Endothelial cell of umbilical vein (primary cell): ENCODE results near the gene RMRP. TPM values are rescaled to one million over a fixed set of nuclear protein-coding genes. Genes with fewer than 3 reads are reported as not detected.

Experiments used
- BruUV-seq: library from RNA; stranded (reverse); fragments of 400-500 nt; replicated peaks from 2 replicates; lab custom pipeline; 2021; lab: Mats Ljungman, UMichigan
- CTCF ChIA-PET: fragments of 300-600, 350-600 bp; sonication (Branson Sonifier 250); formaldehyde crosslinking; loops from one replicate; lab custom pipeline; 2021; ENCODE audit warnings: antibody characterized with exemption, inconsistent platforms; lab: Charles Lee
- POLR2A ChIA-PET: fragments of 300-600, 350-600 bp; sonication (Branson Sonifier 250); formaldehyde crosslinking; loops from one replicate; lab custom pipeline; 2021; ENCODE audit warnings: antibody characterized with exemption, inconsistent platforms; lab: Charles Lee
- DNase-seq: peaks from one replicate; pipeline ENCODE4 v3.0.0-alpha.2; 2011; ENCODE audit warnings: low read depth, low spot score
- FAIRE-seq: peaks from 2 replicates; lab custom pipeline; 2011; peaks lifted over from hg19 to GRCh38; lab: Jason Lieb, UNC
- H2AFZ ChIP-seq: 2 replicates; pipeline ENCODE4 v1.6.0; 2012; ENCODE audit warnings: low read depth, low read length, control low read depth, inconsistent platforms
- H3K27ac ChIP-seq: 2 replicates; pipeline ENCODE4 v1.5.1; 2011; ENCODE audit warnings: low read depth, mild to moderate bottlenecking, control low read depth, low read length, moderate library complexity; ENCODE audit not compliant: insufficient read depth
- H3K27me3 ChIP-seq, 2 experiments: 2 replicates each; pipeline versions ENCODE4 v1.6.0 to v1.6.1; 2011; ENCODE audit warnings: low read length in 2 of 2, mixed read lengths in 1 of 2; ENCODE audit not compliant: control insufficient read depth in 2 of 2, insufficient read depth in 2 of 2
- H3K36me3 ChIP-seq, 2 experiments: 2 replicates in 1 of 2; 3 replicates in 1 of 2; pipeline ENCODE4 v1.5.1; 2011; ENCODE audit warnings: low read length in 2 of 2, mild to moderate bottlenecking in 1 of 2, moderate library complexity in 1 of 2; ENCODE audit not compliant: control insufficient read depth in 2 of 2, insufficient read depth in 2 of 2; ENCODE audit errors: extremely low read depth in 1 of 2
- H3K4me1 ChIP-seq: 3 replicates; pipeline ENCODE4 v1.5.1; 2011; ENCODE audit warnings: mild to moderate bottlenecking, low read length; ENCODE audit not compliant: control insufficient read depth, insufficient read depth; ENCODE audit errors: extremely low read depth
- H3K4me2 ChIP-seq: 2 replicates; pipeline ENCODE4 v1.6.1; 2011; ENCODE audit warnings: low read length, control low read depth, mixed read lengths; ENCODE audit not compliant: insufficient read depth
- H3K4me3 ChIP-seq, 3 experiments: fragments of 200-600 bp in 1 of 3; sonication (generic), shearing (Covaris generic) in 1 of 3; replicated peaks in 1 of 3; 2 replicates each; pipeline ENCODE4 v1.5.1; 2011 to 2016; ENCODE audit warnings: control low read depth in 3 of 3, low read length in 3 of 3, mild to moderate bottlenecking in 2 of 3, inconsistent platforms in 1 of 3, low read depth in 1 of 3, moderate library complexity in 1 of 3; ENCODE audit not compliant: insufficient read depth in 1 of 3
- H3K79me2 ChIP-seq: 2 replicates; pipeline ENCODE4 v1.6.0; 2012; ENCODE audit warnings: low read length, inconsistent platforms; ENCODE audit not compliant: control insufficient read depth, insufficient read depth
- H3K9ac ChIP-seq: replicated peaks from 2 replicates; pipeline ENCODE3; 2011; ENCODE audit warnings: low read length, control low read depth; ENCODE audit not compliant: insufficient read depth; ENCODE audit errors: extremely low read depth
- H3K9me1 ChIP-seq: replicated peaks from 3 replicates; pipeline ENCODE4 v1.6.0; 2011; ENCODE audit warnings: mild to moderate bottlenecking, low read length; ENCODE audit not compliant: control insufficient read depth, insufficient read depth; ENCODE audit errors: extremely low read depth
- H3K9me3 ChIP-seq: replicated peaks from 2 replicates; pipeline ENCODE4 v1.5.1; 2012; ENCODE audit warnings: low read length, inconsistent platforms; ENCODE audit not compliant: control insufficient read depth, insufficient read depth
- H4K20me1 ChIP-seq: replicated peaks from 2 replicates; pipeline ENCODE3; 2011; ENCODE audit warnings: mild to moderate bottlenecking, low read length; ENCODE audit not compliant: control insufficient read depth, insufficient read depth; ENCODE audit errors: extremely low read depth
- EZH2 ChIP-seq: IDR thresholded peaks from 2 replicates; pipeline ENCODE4 v1.6.1; 2012; ENCODE audit warnings: borderline replicate concordance, low read depth, mild to moderate bottlenecking, moderate library complexity, low read length, inconsistent platforms; ENCODE audit not compliant: severe bottlenecking
- FOS ChIP-seq: IDR thresholded peaks from 2 replicates; pipeline ENCODE4 v1.6.1; 2011; ENCODE audit warnings: mild to moderate bottlenecking, low read length, moderate library complexity, borderline replicate concordance; ENCODE audit not compliant: insufficient read depth
- GATA2 ChIP-seq: IDR thresholded peaks from 2 replicates; pipeline ENCODE4 v1.7.0; 2011; ENCODE audit warnings: low read depth, mild to moderate bottlenecking, moderate library complexity, mixed read lengths, low read length; ENCODE audit not compliant: insufficient read length, insufficient read depth
- JUN ChIP-seq: IDR thresholded peaks from 2 replicates; pipeline ENCODE4 v1.6.1; 2011; ENCODE audit warnings: borderline replicate concordance, low read depth; ENCODE audit not compliant: insufficient read length, insufficient read depth
- MYC ChIP-seq: IDR thresholded peaks from one replicate; pipeline ENCODE4 v1.6.1; 2011; ENCODE audit warnings: mild to moderate bottlenecking, low read depth, low read length
- POLR2A ChIP-seq: IDR thresholded peaks from 2 replicates; pipeline ENCODE4 v1.6.1; 2012; ENCODE audit warnings: low read depth, mild to moderate bottlenecking, control low read depth, low read length
- POLR2AphosphoS5 ChIP-seq: IDR thresholded peaks from 2 replicates; pipeline ENCODE4 v1.6.1; 2012; ENCODE audit warnings: low read depth, mild to moderate bottlenecking, control low read depth, low read length, moderate library complexity; ENCODE audit not compliant: insufficient read depth
- dilution Hi-C: fragments of 300-500 bp; cut with MboI; formaldehyde crosslinking; loops from one replicate; pipeline ENCODE4 v1.15.0; 2019; ENCODE audit warnings: low sequenced_read_pairs; ENCODE audit not compliant: extremely low pct_ligation_motif_present
- intact Hi-C: fragments of 100-400 bp; cut with micrococcal nuclease; formaldehyde crosslinking; loops from one replicate; pipeline ENCODE4 v1.10.0; 2022
- polyA plus RNA-seq, 4 experiments: library from polyadenylated mRNA; depleted of rRNA in 3 of 4; stranded (reverse) in 3 of 4; unstranded in 1 of 4; fragments of >200 nt; gene quantifications; 2 replicates each; pipeline versions ENCODE4 v1.2.1 to v1.2.3, GENCODE V29; 2011 to 2012; ENCODE audit warnings: missing spikeins in 1 of 4
- total RNA-seq: library from RNA; stranded (reverse); gene quantifications from 2 replicates; pipeline ENCODE4 v1.2.3, GENCODE V29; 2021
- TF ChIP-seq, protein P1 (sequence below), 2 donors: IDR thresholded peaks; 1 replicate in 1 of 2; 2 replicates in 1 of 2; pipeline ENCODE4 v1.5.1; 2011; ENCODE audit warnings: low read length in 2 of 2, mild to moderate bottlenecking in 2 of 2, moderate library complexity in 2 of 2, control low read depth in 1 of 2, inconsistent platforms in 1 of 2, low read depth in 1 of 2; ENCODE audit not compliant: insufficient read depth in 1 of 2; ENCODE audit errors: extremely low read depth in 1 of 2
- TF ChIP-seq, protein P2 (sequence below): IDR thresholded peaks from 2 replicates; pipeline ENCODE4 v1.6.1; 2011; ENCODE audit not compliant: insufficient read depth, insufficient read length

Gene RMRP
- total and polyA plus RNA-seq, 2 donors (not counting 3 experiments of a cell fraction or from before 2014, with no cell fraction given), result 19,118 TPM; not detected in 1

GRCh38 chr9:35688558-35689541 is 31.0 kb upstream of the RMRP start:
- POLR2A ChIA-PET, result interaction anchor here (1.2 kb wide), 1 partner anchor 30 kb away, joined by 4 read pairs; the partner anchor contains the start of genes CCDC107 and RMRP
- Histone ChIP-seq H3K79me2 (peaks cover 36% of the 10 kb centered on the region), H4K20me1 (no peaks in the 10 kb centered on the region), H3K27ac (peak overlapping the region; percentile 50), H3K36me3 (peaks cover 7 to 14% of the 10 kb centered on the region in 2 experiments), H3K9ac (peak overlapping the region; percentile 68), H3K9me1 (no peaks in the 10 kb centered on the region), H3K4me3 (peak overlapping the region; percentile 66 to 82 (median 70)), H3K4me2 (peak overlapping the region; percentile 84), H2AFZ (peak overlapping the region; percentile 84), H3K27me3 (no peaks in the 10 kb centered on the region), H3K9me3 (no peaks in the 10 kb centered on the region), H3K4me1 (peaks cover 28% of the 10 kb centered on the region)
- CTCF ChIA-PET, result interaction anchor here (0.8 to 13.5 kb wide), 8 partner anchors 8 to 85 kb away, joined by 3 to 227 read pairs (median 6); partner anchors contain the start of genes ARHGEF39, CCDC107 and RMRP
- intact Hi-C loops (loop anchor here (1.0 to 2.0 kb wide), 2 partner anchors 31 to 84 kb away; partner anchors contain the start of genes CCDC107, RMRP and TESK1), dilution Hi-C loops (no loop called here)
- BruUV-seq, result no TSS peak
- DNase-seq, result peak; percentile 41
- no peak for TF ChIP-seq JUN
- peak; percentile 83 for TF ChIP-seq FOS
- peak; percentile 81 for FAIRE-seq

DNA sequence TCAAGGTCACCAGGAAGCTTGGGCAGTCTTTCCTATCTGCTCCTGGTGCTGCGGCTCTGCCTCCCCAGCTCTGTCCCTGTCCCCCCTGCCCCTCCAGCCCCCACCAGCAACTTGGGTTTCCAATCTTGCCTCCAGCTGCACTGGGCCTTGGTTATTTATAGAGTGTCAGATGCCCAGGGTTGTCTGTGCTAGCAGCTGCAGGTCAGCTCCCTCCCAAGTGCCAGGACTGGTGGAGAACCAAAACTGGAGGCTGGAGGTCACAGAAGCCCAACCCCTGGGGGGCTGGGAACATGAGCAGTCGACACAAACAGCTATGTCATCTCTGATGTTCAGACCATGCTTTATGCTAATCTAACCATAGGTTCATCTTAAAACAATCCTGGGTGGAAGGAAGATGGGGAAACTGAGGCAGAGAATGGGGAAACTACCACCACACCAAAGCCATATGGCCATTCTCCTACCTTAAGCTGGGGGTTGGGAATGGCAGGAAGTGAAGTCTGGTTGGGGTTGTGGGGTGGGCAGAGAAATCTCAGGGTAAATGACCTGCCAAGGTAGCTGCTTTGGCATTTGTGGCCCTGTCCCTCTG is 30.2 kb upstream of the RMRP start:
- BruUV-seq, result no TSS peak
- intact Hi-C loops (loop anchor here (2.0 kb wide), 1 partner anchor 83 kb away; the partner anchor contains the start of gene TESK1), dilution Hi-C loops (no loop called here)
- no peaks in the 10 kb centered on the region for H3K9me1 ChIP-seq
- H3K4me3 ChIP-seq, result peak overlapping the region in 1 of 3 experiments; percentile 82
- H2AFZ ChIP-seq, result no peak overlapping the region
- H4K20me1 ChIP-seq, result no peaks in the 10 kb centered on the region
- CTCF ChIA-PET, result interaction anchor here (0.8 to 13.5 kb wide), 6 partner anchors 8 to 84 kb away, joined by 3 to 227 read pairs (median 6); partner anchors contain the start of genes ARHGEF39, CCDC107 and RMRP
- H3K4me2 ChIP-seq, result peak overlapping the region; percentile 84
- no peak for FAIRE-seq
- peaks cover 36% of the 10 kb centered on the region for H3K79me2 ChIP-seq
- TF ChIP-seq, protein P1, sequence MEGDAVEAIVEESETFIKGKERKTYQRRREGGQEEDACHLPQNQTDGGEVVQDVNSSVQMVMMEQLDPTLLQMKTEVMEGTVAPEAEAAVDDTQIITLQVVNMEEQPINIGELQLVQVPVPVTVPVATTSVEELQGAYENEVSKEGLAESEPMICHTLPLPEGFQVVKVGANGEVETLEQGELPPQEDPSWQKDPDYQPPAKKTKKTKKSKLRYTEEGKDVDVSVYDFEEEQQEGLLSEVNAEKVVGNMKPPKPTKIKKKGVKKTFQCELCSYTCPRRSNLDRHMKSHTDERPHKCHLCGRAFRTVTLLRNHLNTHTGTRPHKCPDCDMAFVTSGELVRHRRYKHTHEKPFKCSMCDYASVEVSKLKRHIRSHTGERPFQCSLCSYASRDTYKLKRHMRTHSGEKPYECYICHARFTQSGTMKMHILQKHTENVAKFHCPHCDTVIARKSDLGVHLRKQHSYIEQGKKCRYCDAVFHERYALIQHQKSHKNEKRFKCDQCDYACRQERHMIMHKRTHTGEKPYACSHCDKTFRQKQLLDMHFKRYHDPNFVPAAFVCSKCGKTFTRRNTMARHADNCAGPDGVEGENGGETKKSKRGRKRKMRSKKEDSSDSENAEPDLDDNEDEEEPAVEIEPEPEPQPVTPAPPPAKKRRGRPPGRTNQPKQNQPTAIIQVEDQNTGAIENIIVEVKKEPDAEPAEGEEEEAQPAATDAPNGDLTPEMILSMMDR (IDR thresholded peaks at IDR 0.05; ENCODE audit: extremely low read depth in 1 of 2, insufficient read depth in 1 of 2, low read depth in 1 of 2, low read length in 2 of 2), result no peak
- TF ChIP-seq POLR2A (no peak), MYC (no peak), POLR2AphosphoS5 (no peak), JUN (no peak), GATA2 (no peak), FOS (no peak), EZH2 (no peak)
- TF ChIP-seq, protein P2, sequence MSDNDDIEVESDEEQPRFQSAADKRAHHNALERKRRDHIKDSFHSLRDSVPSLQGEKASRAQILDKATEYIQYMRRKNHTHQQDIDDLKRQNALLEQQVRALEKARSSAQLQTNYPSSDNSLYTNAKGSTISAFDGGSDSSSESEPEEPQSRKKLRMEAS, result no peak
- no peak overlapping the region for H3K27ac ChIP-seq
- H3K4me1 ChIP-seq, result peaks cover 28% of the 10 kb centered on the region
- H3K27me3 ChIP-seq, result no peaks in the 10 kb centered on the region
- no peak for DNase-seq
- peaks cover 7 to 20% of the 10 kb centered on the region in 2 experiments for H3K36me3 ChIP-seq
- POLR2A ChIA-PET, result interaction anchor here (1.2 kb wide), 1 partner anchor 30 kb away, joined by 4 read pairs; the partner anchor contains the start of genes CCDC107 and RMRP
- no peaks in the 10 kb centered on the region for H3K9me3 ChIP-seq
- H3K9ac ChIP-seq, result no peak overlapping the region
